ENCODE measurements around the gene MIDN.

The MIDN gene

GRCh38 chr19:1233115-1233667 lies 15.2 kb upstream of the MIDN start:
- DNase-seq = no peak

GRCh38 chr19:1234051-1234954 lies 14.1 kb upstream of the MIDN start:
- no peak for DNase-seq

- DNase-seq = no peak
These were observed 13.4 kb upstream of the MIDN start for GRCh38 chr19:1234955-1235380.

GRCh38 chr19:1235625-1236538 lies 12.5 kb upstream of the MIDN start:
- DNase-seq = no peak

GRCh38 chr19:1236576-1236975 lies 11.8 kb upstream of the MIDN start:
- DNase-seq = no peak

GRCh38 chr19:1237027-1237659 lies 11.2 kb upstream of the MIDN start:
- DNase-seq = no peak

- no peak for DNase-seq
These were observed 10.5 kb upstream of the MIDN start, which contains the start of gene CBARP for GRCh38 chr19:1237754-1238368. Gene CBARP (minus strand): TSS chr19:1238005. CDS start chr19:1236100, 1,905 bp downstream.

- DNase-seq = no peak
These were observed 9.7 kb upstream of the MIDN start for GRCh38 chr19:1238369-1239303.

- DNase-seq = no peak
These were observed 9.0 kb upstream of the MIDN start for GRCh38 chr19:1239420-1239795.

GRCh38 chr19:1239796-1240737 lies 8.3 kb upstream of the MIDN start:
- DNase-seq = peak; percentile 78

GRCh38 chr19:1240925-1241324 lies 7.5 kb upstream of the MIDN start:
- DNase-seq = no peak

- DNase-seq = peak; percentile 88
These were observed 6.8 kb upstream of the MIDN start, which contains the start of gene ATP5F1D for GRCh38 chr19:1241417-1242095. Gene ATP5F1D (plus strand): TSS chr19:1241751. CDS start chr19:1241851, 100 bp downstream.

GRCh38 chr19:1243768-1244692 lies 4.4 kb upstream of the MIDN start:
- no peak for DNase-seq

- no peak for DNase-seq
These were observed 3.5 kb upstream of the MIDN start for GRCh38 chr19:1244693-1245451.

- DNase-seq = no peak
These were observed 2.7 kb upstream of the MIDN start for GRCh38 chr19:1245494-1246264.
